IMR-90 (cell line): ENCODE data around the gene ECHS1. TPM values are rescaled to one million over a fixed set of nuclear protein-coding genes. Genes with fewer than 3 reads are reported as not detected.

Experiments used
- ATAC-seq: fragments of 200-7000 bp; cut with Tn5 transposase; 2 replicates; pipeline ENCODE4 v1.9.1; 2020; ENCODE audit warnings: low read depth, mild to moderate bottlenecking, moderate library complexity
- BruUV-seq: library from RNA; stranded (reverse); fragments of 400-500 nt; replicated peaks from 2 replicates; lab custom pipeline; 2021; lab: Mats Ljungman, UMichigan
- CTCF ChIA-PET: fragments of 300-600 bp; formaldehyde crosslinking; extraction: SDS; loops from one replicate; lab custom pipeline; 2021; ENCODE audit warnings: antibody characterized with exemption; lab: Yijun Ruan, JAX
- POLR2A ChIA-PET: fragments of 300-600 bp; sonication (Branson Sonifier 250); formaldehyde crosslinking; loops from one replicate; lab custom pipeline; 2022; ENCODE audit warnings: antibody characterized with exemption; ENCODE audit not compliant: unreplicated experiment; lab: Charles Lee
- DNase-seq: peaks from one replicate; pipeline ENCODE4 v3.0.0; 2013
- H2AFZ ChIP-seq: replicated peaks from 2 replicates; pipeline ENCODE3; 2013; ENCODE audit warnings: low read length, mild to moderate bottlenecking; ENCODE audit not compliant: poor library complexity
- H2AK5ac ChIP-seq: 2 replicates; pipeline ENCODE4 v1.6.1; 2013; ENCODE audit warnings: low read depth, low read length, inconsistent platforms
- H2AK9ac ChIP-seq: replicated peaks from 2 replicates; pipeline ENCODE3; 2013; ENCODE audit warnings: mild to moderate bottlenecking, low read depth, low read length, moderate library complexity; ENCODE audit not compliant: poor library complexity
- H2BK120ac ChIP-seq: 2 replicates; pipeline ENCODE4 v1.6.1; 2013; ENCODE audit warnings: low read depth, low read length, inconsistent platforms
- H2BK15ac ChIP-seq: 3 replicates; pipeline ENCODE4 v1.6.1; 2013; ENCODE audit warnings: low read depth, low read length, inconsistent platforms
- H2BK20ac ChIP-seq: 2 replicates; pipeline ENCODE4 v1.6.1; 2013; ENCODE audit warnings: low read depth, mild to moderate bottlenecking, inconsistent platforms, low read length, moderate library complexity
- H2BK5ac ChIP-seq: 2 replicates; pipeline ENCODE4 v1.6.1; 2013; ENCODE audit warnings: mild to moderate bottlenecking, low read depth, low read length, inconsistent platforms; ENCODE audit not compliant: poor library complexity, severe bottlenecking
- H3K14ac ChIP-seq: replicated peaks from 2 replicates; pipeline ENCODE4 v1.6.1; 2013; ENCODE audit warnings: low read depth, low read length, inconsistent platforms
- H3K18ac ChIP-seq: 2 replicates; pipeline ENCODE4 v1.6.1; 2013; ENCODE audit warnings: low read depth, low read length, control low read depth
- H3K23ac ChIP-seq: 2 replicates; pipeline ENCODE4 v1.6.1; 2013; ENCODE audit warnings: low read depth, low read length, inconsistent platforms
- H3K27ac ChIP-seq: 2 replicates; pipeline ENCODE4 v1.5.1; 2013; ENCODE audit warnings: mild to moderate bottlenecking, control low read depth, low read length; ENCODE audit not compliant: insufficient read depth
- H3K27me3 ChIP-seq: 2 replicates; pipeline ENCODE4 v1.6.1; 2013; ENCODE audit warnings: low read length; ENCODE audit not compliant: control insufficient read depth, insufficient read depth
- H3K36me3 ChIP-seq: 2 replicates; pipeline ENCODE4 v1.6.1; 2013; ENCODE audit warnings: low read length, mixed read lengths; ENCODE audit not compliant: control insufficient read depth, insufficient read depth
- H3K4ac ChIP-seq: 2 replicates; pipeline ENCODE4 v1.6.1; 2013; ENCODE audit warnings: low read depth, low read length, inconsistent platforms
- H3K4me1 ChIP-seq: 2 replicates; pipeline ENCODE4 v1.6.1; 2013; ENCODE audit warnings: low read length, mixed read lengths; ENCODE audit not compliant: control insufficient read depth, insufficient read depth
- H3K4me2 ChIP-seq: 2 replicates; pipeline ENCODE4 v1.6.1; 2013; ENCODE audit warnings: low read depth, mild to moderate bottlenecking, control low read depth, low read length, moderate library complexity
- H3K4me3 ChIP-seq: 2 replicates; pipeline ENCODE4 v1.5.1; 2013; ENCODE audit warnings: low read depth, mild to moderate bottlenecking, control low read depth, low read length, moderate library complexity; ENCODE audit not compliant: insufficient read depth
- H3K56ac ChIP-seq: 2 replicates; pipeline ENCODE4 v1.6.1; 2013; ENCODE audit warnings: low read length, inconsistent platforms; ENCODE audit not compliant: insufficient read depth; ENCODE audit errors: extremely low read depth
- H3K79me1 ChIP-seq, 2 experiments: 2 replicates each; pipeline ENCODE4 v1.6.1; 2013; ENCODE audit warnings: low read length in 2 of 2, inconsistent platforms in 1 of 2, low read depth in 1 of 2
- H3K9ac ChIP-seq: 2 replicates; pipeline ENCODE4 v1.6.1; 2013; ENCODE audit warnings: low read depth, low read length, control low read depth
- H3K9me1 ChIP-seq: 2 replicates; pipeline ENCODE4 v1.6.1; 2013; ENCODE audit warnings: low read length, inconsistent platforms; ENCODE audit not compliant: insufficient read depth
- H3K9me3 ChIP-seq: 2 replicates; pipeline ENCODE4 v1.6.1; 2013; ENCODE audit warnings: low read length; ENCODE audit not compliant: control insufficient read depth, insufficient read depth
- H4K20me1 ChIP-seq: 2 replicates; pipeline ENCODE4 v1.6.1; 2013; ENCODE audit warnings: low read length, inconsistent platforms; ENCODE audit not compliant: insufficient read depth
- H4K5ac ChIP-seq: 2 replicates; pipeline ENCODE4 v1.6.1; 2013; ENCODE audit warnings: mild to moderate bottlenecking, low read depth, low read length, control low read depth
- H4K8ac ChIP-seq, 2 experiments: 2 replicates each; pipeline ENCODE4 v1.6.1; 2013; ENCODE audit warnings: low read depth in 2 of 2, low read length in 2 of 2, control low read depth in 1 of 2, inconsistent platforms in 1 of 2
- H4K91ac ChIP-seq: 2 replicates; pipeline ENCODE4 v1.6.1; 2013; ENCODE audit warnings: low read depth, low read length, inconsistent platforms; ENCODE audit not compliant: insufficient read depth
- CEBPB ChIP-seq: IDR thresholded peaks from 2 replicates; pipeline ENCODE4 v1.6.1; 2012; ENCODE audit warnings: low read depth, low read length, improper control_type of control experiment
- CHD1 ChIP-seq: IDR thresholded peaks from 2 replicates; pipeline ENCODE4 v1.6.1; 2012; ENCODE audit warnings: low read depth, low read length, improper control_type of control experiment
- RAD21 ChIP-seq: IDR thresholded peaks from 2 replicates; pipeline ENCODE4 v1.6.1; 2012; ENCODE audit warnings: low read length, improper control_type of control experiment
- USF2 ChIP-seq: fragments of 150-350 bp; IDR thresholded peaks from 2 replicates; pipeline ENCODE4 v1.6.1; 2017; ENCODE audit warnings: mild to moderate bottlenecking, antibody characterized with exemption, low read length, low read depth
- WGBS, 2 experiments: methylation state at CpG; one replicate each; pipeline versions ENCODE4 v1.1.5 to v1.1.7; 2013; ENCODE audit warnings: missing lambda C conversion rate in 2 of 2; ENCODE audit not compliant: insufficient read length in 1 of 2; ENCODE audit errors: extremely low coverage in 2 of 2; 5-methylcytosine and 5-hydroxymethylcytosine counted together
- dilution Hi-C: fragments of 300-500 bp; cut with HindIII; formaldehyde crosslinking; loops from one replicate; pipeline ENCODE4 v1.14.3; 2018; ENCODE audit warnings: low sequenced_read_pairs; ENCODE audit not compliant: unreplicated experiment
- in situ Hi-C: fragments of 300-500 bp; cut with MboI; formaldehyde crosslinking; loops from 3 replicates; pipeline ENCODE4 v1.14.3; 2019; ENCODE audit warnings: low sequenced_read_pairs, inconsistent platforms, mixed read lengths
- intact Hi-C: fragments of 100-400 bp; cut with micrococcal nuclease; formaldehyde crosslinking; loops from 2 replicates; pipeline ENCODE4 v1.10.0; 2022
- polyA plus RNA-seq, 3 experiments: library from polyadenylated mRNA; depleted of rRNA; stranded (reverse); fragments of >200 nt; gene quantifications; 2 replicates each; pipeline ENCODE4 v1.2.3, GENCODE V29; 2012; ENCODE audit warnings: low replicate concordance in 1 of 3
- total RNA-seq: library from RNA; depleted of rRNA; stranded (reverse); fragments of >200 nt; gene quantifications from 2 replicates; pipeline ENCODE4 v1.2.3, GENCODE V29; 2012

The ECHS1 gene
- total and polyA plus RNA-seq, 2 of the 4 experiments (the other 2 are of a cell fraction): 60.8 to 84.2 TPM

- intact Hi-C loops (no loop called here), dilution Hi-C loops (no loop called here), in situ Hi-C loops (no loop called here)
- peaks cover 8 to 13% of the 10 kb centered on the region in 2 experiments; a peak in 2 of 4 replicates for H3K79me1 ChIP-seq
- H4K20me1 ChIP-seq: peaks cover 3% of the 10 kb centered on the region
- ATAC-seq (no peak), DNase-seq (no peak)
- no peak overlapping the region for H3K27ac ChIP-seq
- no peak overlapping the region for H2BK5ac ChIP-seq
- H2AFZ ChIP-seq: no peak overlapping the region
- no peak overlapping the region for H2BK15ac ChIP-seq
- H4K8ac ChIP-seq: no peak overlapping the region
- H3K4ac ChIP-seq: no peak overlapping the region
- TF ChIP-seq USF2 (no peak), CEBPB (no peak), CHD1 (no peak), RAD21 (no peak)
- no peaks in the 10 kb centered on the region for H3K27me3 ChIP-seq
- H3K36me3 ChIP-seq: peaks cover 5% of the 10 kb centered on the region; the same call in 1 of the 2 replicates
- no peak overlapping the region for H3K56ac ChIP-seq
- no peak overlapping the region for H2BK120ac ChIP-seq
- H2BK20ac ChIP-seq: no peak overlapping the region
- H4K91ac ChIP-seq: no peak overlapping the region
- no peak overlapping the region for H3K18ac ChIP-seq
- H3K23ac ChIP-seq: no peak overlapping the region
- BruUV-seq: no TSS peak
- H3K9me3 ChIP-seq: no peaks in the 10 kb centered on the region
- CTCF ChIA-PET: no interaction called here
- H3K4me2 ChIP-seq: no peak overlapping the region
- POLR2A ChIA-PET: no interaction called here
- 80% methylated on average over 1 of the region's 6 CpGs; no CpG with 5 or more reads in 1 of the 2 experiments for WGBS, 2 experiments
- H3K9me1 ChIP-seq: no peaks in the 10 kb centered on the region
- H2AK5ac ChIP-seq: no peak overlapping the region
- H4K5ac ChIP-seq: no peak overlapping the region
- H3K14ac ChIP-seq: no peak overlapping the region
- H3K9ac ChIP-seq: no peak overlapping the region
- H3K4me1 ChIP-seq: peaks cover 6% of the 10 kb centered on the region; the same call in 1 of the 2 replicates
- H2AK9ac ChIP-seq: no peak overlapping the region
- no peak overlapping the region for H3K4me3 ChIP-seq
Observed at GRCh38 chr10:133355266-133355665, 17.9 kb downstream of the ECHS1 start.
